Measurements from ENCODE around the gene HOXD10. TPM values are rescaled to one million over a fixed set of nuclear protein-coding genes. Genes with fewer than 3 reads are reported as not detected.
A peak's percentile ranks its signal among the peaks of the same experiment; 100 is the strongest.

The HOXD10 gene
- total and polyA plus RNA-seq, 2 donors (not counting 1 experiment from before 2014, with no cell fraction given): not detected

DNA sequence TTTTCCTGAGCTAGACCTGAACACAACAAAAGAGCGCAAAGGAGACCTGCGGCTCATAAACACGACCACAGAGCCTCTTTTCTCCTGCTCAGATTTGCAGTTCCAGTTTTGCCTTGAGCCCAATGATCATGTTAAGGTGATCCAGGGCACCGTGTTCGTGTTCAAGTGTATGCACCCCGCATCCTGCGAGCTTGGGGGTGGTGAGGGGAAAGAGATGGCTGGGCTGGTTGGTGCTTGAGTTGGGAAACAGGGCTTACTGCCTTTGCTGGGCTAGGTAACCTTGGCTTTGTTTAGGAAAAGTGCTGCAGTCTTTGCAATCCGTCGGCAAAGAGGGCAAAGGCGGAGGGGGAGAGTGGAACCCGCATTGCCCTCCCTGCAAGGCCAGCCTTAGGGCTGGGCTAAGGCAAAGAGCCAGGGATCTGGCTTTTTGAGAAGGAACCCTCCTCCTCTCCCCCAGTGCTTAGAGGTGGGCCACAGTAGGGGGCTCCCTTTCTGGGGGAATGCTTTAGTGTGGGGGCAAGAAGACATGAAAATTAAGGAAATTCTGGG, 1.3 kb downstream of the HOXD10 start:
- H3K36me3 ChIP-seq (ENCODE audit: control insufficient read depth, insufficient read depth, low read length): no peaks in the 10 kb centered on the region
- no peaks in the 10 kb centered on the region for H3K9me3 ChIP-seq (ENCODE audit: control insufficient read depth, insufficient read depth, low read depth, low read length)
- no peaks in the 10 kb centered on the region for H4K20me1 ChIP-seq (ENCODE audit: control insufficient read depth, extremely low read depth, insufficient read depth, low read length)
- no peak overlapping the region for H3K4me3 ChIP-seq (replicated peaks in 1 of 4; ENCODE audit: control extremely low read depth in 1 of 4, insufficient read depth in 1 of 4, low read depth in 3 of 4, low read length in 4 of 4)
- TF ChIP-seq EZH2 (IDR thresholded peaks at IDR 0.05; ENCODE audit: low read length, missing control alignments) (peak; percentile 27), CTCF (conservative IDR thresholded peaks at IDR 0.05 in 1 of 2, IDR thresholded peaks at IDR 0.05 in 1 of 2; ENCODE audit: low read depth in 1 of 2, low read length in 2 of 2) (no peak)
- H3K9ac ChIP-seq (ENCODE audit: insufficient read depth, low read length): no peak overlapping the region
- DNase-seq (ENCODE audit: low read depth in 2 of 2): no peak
- no peak overlapping the region for H3K27ac ChIP-seq (ENCODE audit: insufficient read depth, low read length)
- H3K79me2 ChIP-seq (ENCODE audit: control insufficient read depth, insufficient read depth, low read length): no peaks in the 10 kb centered on the region
- no peak overlapping the region for H3K4me2 ChIP-seq (ENCODE audit: extremely low read depth, insufficient read depth, low read length)
- H3K27me3 ChIP-seq (ENCODE audit: control insufficient read depth, insufficient read depth, low read length): peaks cover 94% of the 10 kb centered on the region
- H3K4me1 ChIP-seq (ENCODE audit: control insufficient read depth, extremely low read depth, insufficient read depth, low read length): no peaks in the 10 kb centered on the region
- no peak overlapping the region for H2AFZ ChIP-seq (ENCODE audit: low read length)

GRCh38 chr2:176118601-176119339, 2.2 kb downstream of the HOXD10 start:
- no peak for DNase-seq (ENCODE audit: low read depth in 2 of 2)
- H3K4me2 ChIP-seq (ENCODE audit: extremely low read depth, insufficient read depth, low read length): no peak overlapping the region
- peak; percentile 13 to 24 for TF ChIP-seq CTCF (conservative IDR thresholded peaks at IDR 0.05 in 1 of 2, IDR thresholded peaks at IDR 0.05 in 1 of 2; ENCODE audit: low read depth in 1 of 2, low read length in 2 of 2)
- TF ChIP-seq EZH2 (IDR thresholded peaks at IDR 0.05; ENCODE audit: low read length, missing control alignments): no peak
- no peaks in the 10 kb centered on the region for H3K36me3 ChIP-seq (ENCODE audit: control insufficient read depth, insufficient read depth, low read length)
- H4K20me1 ChIP-seq (ENCODE audit: control insufficient read depth, extremely low read depth, insufficient read depth, low read length): no peaks in the 10 kb centered on the region
- H3K4me1 ChIP-seq (ENCODE audit: control insufficient read depth, extremely low read depth, insufficient read depth, low read length): no peaks in the 10 kb centered on the region
- no peaks in the 10 kb centered on the region for H3K9me3 ChIP-seq (ENCODE audit: control insufficient read depth, insufficient read depth, low read depth, low read length)
- no peak overlapping the region for H3K9ac ChIP-seq (ENCODE audit: insufficient read depth, low read length)
- no peaks in the 10 kb centered on the region for H3K79me2 ChIP-seq (ENCODE audit: control insufficient read depth, insufficient read depth, low read length)
- peaks cover 95% of the 10 kb centered on the region for H3K27me3 ChIP-seq (ENCODE audit: control insufficient read depth, insufficient read depth, low read length)
- H3K4me3 ChIP-seq (replicated peaks in 1 of 4; ENCODE audit: control extremely low read depth in 1 of 4, insufficient read depth in 1 of 4, low read depth in 3 of 4, low read length in 4 of 4): no peak overlapping the region
- H3K27ac ChIP-seq (ENCODE audit: insufficient read depth, low read length): no peak overlapping the region
- no peak overlapping the region for H2AFZ ChIP-seq (ENCODE audit: low read length)

- DNase-seq (ENCODE audit: low read depth in 2 of 2): no peak
- Histone ChIP-seq H4K20me1 (ENCODE audit: control insufficient read depth, extremely low read depth, insufficient read depth, low read length) (no peaks in the 10 kb centered on the region), H3K4me1 (ENCODE audit: control insufficient read depth, extremely low read depth, insufficient read depth, low read length) (no peaks in the 10 kb centered on the region), H2AFZ (ENCODE audit: low read length) (no peak overlapping the region), H3K4me2 (ENCODE audit: extremely low read depth, insufficient read depth, low read length) (no peak overlapping the region), H3K4me3 (replicated peaks in 1 of 4; ENCODE audit: control extremely low read depth in 1 of 4, insufficient read depth in 1 of 4, low read depth in 3 of 4, low read length in 4 of 4) (no peak overlapping the region), H3K27me3 (ENCODE audit: control insufficient read depth, insufficient read depth, low read length) (peaks cover 95% of the 10 kb centered on the region), H3K9me3 (ENCODE audit: control insufficient read depth, insufficient read depth, low read depth, low read length) (no peaks in the 10 kb centered on the region), H3K9ac (ENCODE audit: insufficient read depth, low read length) (no peak overlapping the region), H3K36me3 (ENCODE audit: control insufficient read depth, insufficient read depth, low read length) (no peaks in the 10 kb centered on the region), H3K27ac (ENCODE audit: insufficient read depth, low read length) (no peak overlapping the region), H3K79me2 (ENCODE audit: control insufficient read depth, insufficient read depth, low read length) (no peaks in the 10 kb centered on the region)
- TF ChIP-seq CTCF (conservative IDR thresholded peaks at IDR 0.05 in 1 of 2, IDR thresholded peaks at IDR 0.05 in 1 of 2; ENCODE audit: low read depth in 1 of 2, low read length in 2 of 2) (no peak), EZH2 (IDR thresholded peaks at IDR 0.05; ENCODE audit: low read length, missing control alignments) (peak; percentile 18)
These were observed 4.0 kb downstream of the HOXD10 start for GRCh38 chr2:176120364-176121189.

Data from fibroblast of lung (primary cell).